Measurements from ENCODE around the gene CIZ1.
A peak's percentile ranks its signal among the peaks of the same experiment; 100 is the strongest.

The CIZ1 gene

DNA sequence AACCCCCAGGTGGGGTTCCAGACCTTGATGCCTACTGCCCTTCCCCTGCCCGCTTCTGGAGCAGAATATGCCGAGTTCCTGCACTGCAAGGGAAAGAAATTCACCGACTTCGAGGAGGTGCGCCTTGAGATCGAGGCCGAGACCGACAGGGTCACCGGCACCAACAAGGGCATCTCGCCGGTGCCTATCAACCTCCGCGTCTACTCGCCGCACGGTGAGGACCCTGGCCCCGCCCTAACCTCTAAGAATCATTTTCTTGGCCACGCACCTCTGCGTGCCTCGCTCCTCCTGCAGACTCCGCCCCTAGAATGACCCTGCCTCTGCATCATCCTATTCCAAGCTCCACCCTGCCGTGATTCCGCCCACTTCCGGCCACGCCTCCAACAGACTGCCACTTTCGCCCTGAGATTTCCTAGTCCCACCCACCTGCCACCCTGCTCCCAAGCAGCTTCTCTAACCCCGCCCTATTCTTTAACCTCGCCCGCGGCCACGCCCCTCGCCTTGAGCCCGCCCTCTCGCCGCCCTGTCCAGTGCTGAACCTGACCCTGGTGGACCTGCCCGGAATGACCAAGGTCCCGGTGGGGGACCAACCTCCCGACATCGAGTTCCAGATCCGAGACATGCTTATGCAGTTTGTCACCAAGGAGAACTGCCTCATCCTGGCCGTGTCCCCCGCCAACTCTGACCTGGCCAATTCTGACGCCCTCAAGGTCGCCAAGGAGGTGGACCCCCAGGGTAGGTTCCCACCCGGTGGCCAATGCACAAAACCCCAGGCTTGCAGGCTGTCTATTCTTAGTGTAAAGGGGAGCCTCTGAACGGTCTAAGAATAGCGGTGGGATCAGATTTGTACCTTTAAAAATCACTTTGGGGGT is 27.4 kb upstream of the CIZ1 start:
- Histone ChIP-seq H3K4ac (ENCODE audit: low read depth in 1 of 2, low read length in 2 of 2) (no peak overlapping the region), H3K27me3 (ENCODE audit: control insufficient read depth in 1 of 2, insufficient read depth in 1 of 2, low read length in 2 of 2) (no peaks in the 10 kb centered on the region)
- WGBS: 63% methylated on average over 47 of the region's 47 CpGs

DNA sequence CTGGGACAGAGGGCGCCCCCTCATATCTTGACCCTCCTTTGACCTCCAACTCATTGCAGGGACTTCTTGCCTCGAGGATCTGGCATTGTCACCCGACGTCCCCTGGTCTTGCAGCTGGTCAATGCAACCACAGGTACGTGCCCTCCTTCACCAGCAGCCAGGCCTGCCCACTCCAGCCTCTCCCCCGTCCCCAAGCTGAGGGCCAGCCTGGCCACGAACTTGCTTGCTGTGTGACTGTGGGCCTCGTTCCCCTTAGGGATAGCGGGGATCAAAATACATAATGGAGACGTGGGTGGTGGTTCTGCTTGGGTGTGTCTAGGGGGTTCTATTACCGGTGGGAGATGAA is 26.8 kb upstream of the CIZ1 start:
- no peak overlapping the region for H2BK12ac ChIP-seq (ENCODE audit: low read length in 2 of 2)
- H3K18ac ChIP-seq (ENCODE audit: low read depth in 1 of 2, low read length in 2 of 2): no peak overlapping the region
- no peaks in the 10 kb centered on the region for H3K9me3 ChIP-seq (ENCODE audit: control insufficient read depth, low read length)
- WGBS: 95% methylated on average over 11 of the region's 11 CpGs
- no peak overlapping the region for H2BK15ac ChIP-seq (ENCODE audit: low read depth, poor library complexity, severe bottlenecking)
- H3K36me3 ChIP-seq (ENCODE audit: control insufficient read depth in 1 of 2, insufficient read depth in 2 of 2, low read depth in 1 of 2, low read length in 2 of 2): peaks cover 50 to 54% of the 10 kb centered on the region in 2 experiments
- H3K79me1 ChIP-seq (replicated peaks; ENCODE audit: low read length, poor library complexity, severe bottlenecking): peaks cover 17% of the 10 kb centered on the region
- peaks cover 51% of the 10 kb centered on the region for H3K4me1 ChIP-seq (ENCODE audit: control insufficient read depth, insufficient read depth, low read depth, low read length)
- H4K91ac ChIP-seq (ENCODE audit: low read length): no peak overlapping the region
- no peak overlapping the region for H3K23ac ChIP-seq (ENCODE audit: low read length in 2 of 2)
- no peak overlapping the region for H2BK5ac ChIP-seq (ENCODE audit: low read depth, low read length, poor library complexity, severe bottlenecking)
- no peaks in the 10 kb centered on the region for H3K27me3 ChIP-seq (ENCODE audit: control insufficient read depth in 1 of 2, insufficient read depth in 1 of 2, low read length in 2 of 2)
- H2AFZ ChIP-seq (ENCODE audit: low read depth, low read length): no peak overlapping the region
- no peak for DNase-seq
- H4K8ac ChIP-seq (ENCODE audit: low read length): no peak overlapping the region
- H3K4ac ChIP-seq (ENCODE audit: low read depth in 1 of 2, low read length in 2 of 2): no peak overlapping the region
- no peak overlapping the region for H3K27ac ChIP-seq (ENCODE audit: low read length, poor library complexity, severe bottlenecking)
- no peak overlapping the region for H3K9ac ChIP-seq (ENCODE audit: low read length)
- no peak overlapping the region for H3K4me2 ChIP-seq (ENCODE audit: low read length, poor library complexity, severe bottlenecking)
- no peak overlapping the region for H3K4me3 ChIP-seq (ENCODE audit: insufficient read depth in 1 of 2, low read depth in 1 of 2, low read length in 2 of 2)
- no peak overlapping the region for H2BK120ac ChIP-seq (ENCODE audit: low read depth, low read length)
- H2AK5ac ChIP-seq (ENCODE audit: low read length, severe bottlenecking): peak overlapping the region; percentile 12
- no peak overlapping the region for H3K14ac ChIP-seq (ENCODE audit: low read length in 2 of 2)

More for the DNA sequence above, 27.4 kb upstream of the CIZ1 start:
- H2BK5ac ChIP-seq (ENCODE audit: low read depth, low read length, poor library complexity, severe bottlenecking): no peak overlapping the region
- H3K4me3 ChIP-seq (ENCODE audit: insufficient read depth in 1 of 2, low read depth in 1 of 2, low read length in 2 of 2): no peak overlapping the region
- no peak overlapping the region for H3K4me2 ChIP-seq (ENCODE audit: low read length, poor library complexity, severe bottlenecking)
- H3K14ac ChIP-seq (ENCODE audit: low read length in 2 of 2): no peak overlapping the region
- no peak overlapping the region for H3K18ac ChIP-seq (ENCODE audit: low read depth in 1 of 2, low read length in 2 of 2)
- H3K36me3 ChIP-seq (ENCODE audit: control insufficient read depth in 1 of 2, insufficient read depth in 2 of 2, low read depth in 1 of 2, low read length in 2 of 2): peaks cover 53 to 56% of the 10 kb centered on the region in 2 experiments
- peaks cover 16% of the 10 kb centered on the region for H3K79me1 ChIP-seq (replicated peaks; ENCODE audit: low read length, poor library complexity, severe bottlenecking)
- peak; percentile 46 for DNase-seq
- H2AK5ac ChIP-seq (ENCODE audit: low read length, severe bottlenecking): no peak overlapping the region
- no peak overlapping the region for H3K27ac ChIP-seq (ENCODE audit: low read length, poor library complexity, severe bottlenecking)
- H3K9me3 ChIP-seq (ENCODE audit: control insufficient read depth, low read length): no peaks in the 10 kb centered on the region
- H3K23ac ChIP-seq (ENCODE audit: low read length in 2 of 2): no peak overlapping the region
- H4K8ac ChIP-seq (ENCODE audit: low read length): no peak overlapping the region
- H3K9ac ChIP-seq (ENCODE audit: low read length): no peak overlapping the region
- no peak overlapping the region for H2BK12ac ChIP-seq (ENCODE audit: low read length in 2 of 2)
- no peak overlapping the region for H4K91ac ChIP-seq (ENCODE audit: low read length)
- peaks cover 48% of the 10 kb centered on the region for H3K4me1 ChIP-seq (ENCODE audit: control insufficient read depth, insufficient read depth, low read depth, low read length)
- H2BK120ac ChIP-seq (ENCODE audit: low read depth, low read length): no peak overlapping the region
- no peak overlapping the region for H2BK15ac ChIP-seq (ENCODE audit: low read depth, poor library complexity, severe bottlenecking)
- no peak overlapping the region for H2AFZ ChIP-seq (ENCODE audit: low read depth, low read length)

DNA sequence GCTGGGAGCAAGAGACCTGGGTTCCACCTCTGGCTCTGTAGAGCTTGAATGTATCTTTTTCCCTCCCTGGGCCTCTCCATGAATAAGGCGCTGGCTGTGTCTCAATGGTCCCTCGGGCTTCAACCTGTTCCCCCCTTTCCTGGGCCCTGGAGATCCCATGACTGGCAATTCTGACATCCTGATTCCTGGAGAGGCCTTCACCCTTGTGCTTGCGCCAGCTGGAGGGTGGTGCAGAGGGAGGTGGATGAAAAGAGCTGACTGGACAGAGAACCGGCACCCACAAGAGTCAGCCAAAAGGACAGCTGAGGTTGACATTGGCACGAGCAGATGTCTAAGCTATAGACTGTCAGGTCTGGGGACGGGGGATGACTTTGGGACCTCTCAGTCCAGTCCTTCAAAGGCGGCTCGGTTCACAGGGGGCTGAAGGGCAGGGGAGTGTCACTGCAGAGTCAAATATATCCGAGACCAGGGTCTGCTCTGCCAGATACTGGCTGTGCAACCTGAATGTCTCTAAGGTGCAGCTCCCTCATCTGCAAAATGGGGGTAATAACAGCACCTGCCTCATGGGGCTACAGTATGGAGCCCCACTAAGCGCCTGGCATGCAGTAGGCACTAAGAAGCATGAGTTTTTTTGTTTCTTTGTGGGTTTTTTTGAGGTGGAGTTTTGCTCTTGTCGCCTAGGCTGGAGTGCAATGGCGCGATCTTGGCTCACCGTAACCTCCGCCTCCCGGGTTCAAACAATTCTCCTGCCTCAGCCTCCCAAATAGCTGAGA is 25.6 kb upstream of the CIZ1 start:
- peak overlapping the region; percentile 15 for H2AK5ac ChIP-seq (ENCODE audit: low read length, severe bottlenecking)
- no peak overlapping the region for H2BK15ac ChIP-seq (ENCODE audit: low read depth, poor library complexity, severe bottlenecking)
- H2AFZ ChIP-seq (ENCODE audit: low read depth, low read length): no peak overlapping the region
- no peak overlapping the region for H3K4me3 ChIP-seq (ENCODE audit: insufficient read depth in 1 of 2, low read depth in 1 of 2, low read length in 2 of 2)
- no peak overlapping the region for H3K18ac ChIP-seq (ENCODE audit: low read depth in 1 of 2, low read length in 2 of 2)
- no peak overlapping the region for H3K4ac ChIP-seq (ENCODE audit: low read depth in 1 of 2, low read length in 2 of 2)
- no peak overlapping the region for H4K8ac ChIP-seq (ENCODE audit: low read length)
- no peak overlapping the region for H2BK12ac ChIP-seq (ENCODE audit: low read length in 2 of 2)
- H4K91ac ChIP-seq (ENCODE audit: low read length): no peak overlapping the region
- H2BK120ac ChIP-seq (ENCODE audit: low read depth, low read length): no peak overlapping the region
- WGBS: 91% methylated on average over 16 of the region's 16 CpGs
- H3K14ac ChIP-seq (ENCODE audit: low read length in 2 of 2): no peak overlapping the region
- DNase-seq: no peak
- no peaks in the 10 kb centered on the region for H3K9me3 ChIP-seq (ENCODE audit: control insufficient read depth, low read length)
- H2BK5ac ChIP-seq (ENCODE audit: low read depth, low read length, poor library complexity, severe bottlenecking): no peak overlapping the region
- no peak overlapping the region for H3K4me2 ChIP-seq (ENCODE audit: low read length, poor library complexity, severe bottlenecking)
- no peak overlapping the region for H3K9ac ChIP-seq (ENCODE audit: low read length)
- no peaks in the 10 kb centered on the region for H3K27me3 ChIP-seq (ENCODE audit: control insufficient read depth in 1 of 2, insufficient read depth in 1 of 2, low read length in 2 of 2)
- H3K4me1 ChIP-seq (ENCODE audit: control insufficient read depth, insufficient read depth, low read depth, low read length): peaks cover 55% of the 10 kb centered on the region
- peak overlapping the region; percentile 39 for H3K27ac ChIP-seq (ENCODE audit: low read length, poor library complexity, severe bottlenecking)
- peaks cover 39 to 43% of the 10 kb centered on the region in 2 experiments for H3K36me3 ChIP-seq (ENCODE audit: control insufficient read depth in 1 of 2, insufficient read depth in 2 of 2, low read depth in 1 of 2, low read length in 2 of 2)
- no peak overlapping the region for H3K23ac ChIP-seq (ENCODE audit: low read length in 2 of 2)
- H3K79me1 ChIP-seq (replicated peaks; ENCODE audit: low read length, poor library complexity, severe bottlenecking): peaks cover 17% of the 10 kb centered on the region
